ENCODE measurements around the gene ABI3BP. TPM values are rescaled to one million over a fixed set of nuclear protein-coding genes. Genes with fewer than 3 reads are reported as not detected.

The ABI3BP gene
- total RNA-seq, 1 experiment from 2014 or later: 0.74 TPM

GRCh38 chr3:100810671-100811070, 182.6 kb downstream of the ABI3BP start:
- Mint-ChIP-seq H3K4me3 (no peak overlapping the region), H3K9me3 (no peaks in the 10 kb centered on the region), H3K36me3 (no peaks in the 10 kb centered on the region), H3K27ac (no peak overlapping the region), H3K27me3 (ENCODE audit: low read depth) (no peaks in the 10 kb centered on the region), H3K4me1 (no peaks in the 10 kb centered on the region)
- ChIA-PET POLR2A (interaction anchor here (0.6 kb wide), 1 partner anchor 9 kb away, joined by 5 read pairs; no protein-coding TSS in a partner anchor), CTCF (no interaction called here)
- TF ChIP-seq RORB (CRISPR knock-in tag; IDR thresholded peaks at IDR 0.05) (no peak), ATF3 (CRISPR knock-in tag; conservative IDR thresholded peaks at IDR 0.05) (no peak), MYBL2 (CRISPR knock-in tag; IDR thresholded peaks at IDR 0.05) (no peak), FOXJ3 (CRISPR knock-in tag; IDR thresholded peaks at IDR 0.05; ENCODE audit: borderline replicate concordance) (no peak), ZNF396 (CRISPR knock-in tag; IDR thresholded peaks at IDR 0.05; ENCODE audit: borderline replicate concordance) (no peak), NR1H2 (CRISPR knock-in tag; IDR thresholded peaks at IDR 0.05) (no peak), NFYB (CRISPR knock-in tag; conservative IDR thresholded peaks at IDR 0.05; ENCODE audit: low read depth) (no peak), SMAD4 (CRISPR knock-in tag; IDR thresholded peaks at IDR 0.05) (no peak), ZNF512 (CRISPR knock-in tag; IDR thresholded peaks at IDR 0.05; ENCODE audit: borderline replicate concordance) (no peak), FOXP4 (CRISPR knock-in tag; IDR thresholded peaks at IDR 0.05) (no peak), TP53 (CRISPR knock-in tag; IDR thresholded peaks at IDR 0.05) (no peak), OVOL2 (CRISPR knock-in tag; IDR thresholded peaks at IDR 0.05; ENCODE audit: borderline replicate concordance) (no peak)
- DNase-seq (ENCODE audit: low spot score) (no peak), ATAC-seq (no peak)

GRCh38 chr3:100804631-100805030, 188.6 kb downstream of the ABI3BP start:
- POLR2A ChIA-PET: no interaction called here
- Mint-ChIP-seq H3K4me3 (no peak overlapping the region), H3K4me1 (no peaks in the 10 kb centered on the region), H3K27ac (no peak overlapping the region), H3K36me3 (no peaks in the 10 kb centered on the region), H3K9me3 (no peaks in the 10 kb centered on the region), H3K27me3 (ENCODE audit: low read depth) (no peaks in the 10 kb centered on the region)
- no peak for TF ChIP-seq MXD4 (CRISPR knock-in tag; IDR thresholded peaks at IDR 0.05; ENCODE audit: borderline replicate concordance)
- TF ChIP-seq TP53 (CRISPR knock-in tag; IDR thresholded peaks at IDR 0.05): no peak
- TF ChIP-seq ZNF281 (CRISPR knock-in tag; IDR thresholded peaks at IDR 0.05): no peak
- TF ChIP-seq ERG (CRISPR knock-in tag; IDR thresholded peaks at IDR 0.05): no peak
- TF ChIP-seq MAX (CRISPR knock-in tag; IDR thresholded peaks at IDR 0.05): no peak
- TF ChIP-seq ZNF425 (CRISPR knock-in tag; conservative IDR thresholded peaks at IDR 0.05): no peak
- no peak for TF ChIP-seq NR3C1 (CRISPR knock-in tag; conservative IDR thresholded peaks at IDR 0.05; ENCODE audit: low read depth)
- DNase-seq (ENCODE audit: low spot score) (no peak), ATAC-seq (no peak)
- CTCF ChIA-PET: interaction anchor here (1.6 kb wide), 1 partner anchor 391 kb away, joined by 4 read pairs; no protein-coding TSS in a partner anchor
